Skin epidermis (tissue), 12 donors: ENCODE results near the gene GZMB.
"Not testable (repeated sequence)": the region's sequence is repeated elsewhere in the genome, so short reads cannot be mapped to it uniquely, and the experiment has no call there.

Experiments
- H3K27ac ChIP-seq, 21 experiments: fragments of 200-600 bp; sonication (generic) in 11 of 21; one replicate each; pipeline ENCODE4 v1.5.0; 2020; ENCODE audit warnings: mild to moderate bottlenecking in 3 of 21, inconsistent platforms in 2 of 21, moderate library complexity in 2 of 21
- H3K4me3 ChIP-seq, 7 experiments: fragments of 200-600 bp; sonication (generic) in 2 of 7; one replicate each; pipeline ENCODE4 v1.5.0; 2020; ENCODE audit warnings: inconsistent platforms in 2 of 7, mild to moderate bottlenecking in 2 of 7, moderate library complexity in 1 of 7

Gene GZMB, protein sequence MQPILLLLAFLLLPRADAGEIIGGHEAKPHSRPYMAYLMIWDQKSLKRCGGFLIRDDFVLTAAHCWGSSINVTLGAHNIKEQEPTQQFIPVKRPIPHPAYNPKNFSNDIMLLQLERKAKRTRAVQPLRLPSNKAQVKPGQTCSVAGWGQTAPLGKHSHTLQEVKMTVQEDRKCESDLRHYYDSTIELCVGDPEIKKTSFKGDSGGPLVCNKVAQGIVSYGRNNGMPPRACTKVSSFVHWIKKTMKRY

DNA sequence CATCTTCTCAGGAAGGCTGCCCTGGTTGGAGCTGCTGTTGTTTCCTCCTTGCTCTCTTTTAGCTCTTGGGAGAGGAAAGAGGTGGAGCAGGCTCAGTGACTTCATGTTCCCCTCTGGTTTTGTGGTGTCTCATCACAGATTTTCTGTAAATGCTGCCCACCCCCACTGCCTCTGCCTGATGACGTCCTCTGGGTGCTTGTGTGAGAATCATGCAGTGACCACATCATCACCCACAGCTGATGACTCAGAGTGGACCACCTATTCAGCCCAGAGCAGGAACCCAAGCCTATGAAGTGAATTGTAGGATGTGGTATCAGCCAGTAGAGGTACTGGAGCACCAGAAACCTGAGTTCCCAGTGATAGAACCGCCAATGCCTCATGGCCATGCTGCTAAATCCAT, at the start of gene GZMB:
Gene GZMB, minus strand, starts transcription at position 33 of the 400 bp plus-strand sequence. Its CDS starts 30 bp downstream, at position 3.
- H3K27ac ChIP-seq, result peak within 1 kb of the TSS in 5 of 21 experiments; percentile 29 to 75 (median 44)
- peak within 1 kb of the TSS in 1 of 7 experiments; percentile 3 for H3K4me3 ChIP-seq

DNA sequence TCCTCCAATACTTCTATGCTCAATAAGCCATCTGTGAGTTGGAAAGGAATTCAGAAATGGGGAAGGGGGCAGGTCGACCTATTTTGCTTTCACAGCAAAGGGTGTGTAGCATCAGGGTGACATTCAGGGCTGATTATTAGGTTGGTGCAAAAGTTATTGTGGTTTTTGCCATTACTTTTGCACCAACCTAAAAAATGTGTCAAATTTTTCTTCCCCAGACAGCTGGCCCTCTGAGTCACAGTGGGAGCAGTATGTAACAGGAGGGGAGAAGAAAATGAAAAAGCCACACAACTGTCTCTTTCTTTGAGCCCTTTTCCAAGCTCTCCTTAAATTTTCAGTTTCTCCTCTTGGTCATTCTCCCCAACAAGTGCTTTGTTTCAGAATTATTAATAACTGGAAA, 47.1 kb upstream of the GZMB start:
- Histone ChIP-seq H3K4me3 (no peak overlapping the region), H3K27ac (no peak overlapping the region)

DNA sequence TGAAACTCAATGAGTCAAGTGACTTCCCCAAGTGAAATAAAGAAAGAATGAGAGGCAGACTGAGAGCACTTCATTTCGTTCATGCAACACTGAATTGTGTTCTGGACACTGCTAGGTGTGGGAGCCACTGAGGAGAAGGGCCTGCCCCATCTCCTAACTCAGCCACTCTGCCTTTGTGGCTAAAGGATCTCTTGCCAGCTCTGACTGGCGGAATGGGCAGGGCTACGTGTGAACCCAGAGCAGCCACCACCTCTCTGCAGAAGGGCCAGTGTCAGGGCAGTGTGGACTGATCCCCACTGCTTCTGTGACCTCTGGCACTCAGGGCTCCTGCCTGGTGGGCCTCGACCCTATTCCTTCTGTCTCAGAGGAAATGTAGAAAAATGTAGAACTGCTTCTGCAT, 46.5 kb upstream of the GZMB start:
- H3K27ac ChIP-seq, result no peak overlapping the region

DNA sequence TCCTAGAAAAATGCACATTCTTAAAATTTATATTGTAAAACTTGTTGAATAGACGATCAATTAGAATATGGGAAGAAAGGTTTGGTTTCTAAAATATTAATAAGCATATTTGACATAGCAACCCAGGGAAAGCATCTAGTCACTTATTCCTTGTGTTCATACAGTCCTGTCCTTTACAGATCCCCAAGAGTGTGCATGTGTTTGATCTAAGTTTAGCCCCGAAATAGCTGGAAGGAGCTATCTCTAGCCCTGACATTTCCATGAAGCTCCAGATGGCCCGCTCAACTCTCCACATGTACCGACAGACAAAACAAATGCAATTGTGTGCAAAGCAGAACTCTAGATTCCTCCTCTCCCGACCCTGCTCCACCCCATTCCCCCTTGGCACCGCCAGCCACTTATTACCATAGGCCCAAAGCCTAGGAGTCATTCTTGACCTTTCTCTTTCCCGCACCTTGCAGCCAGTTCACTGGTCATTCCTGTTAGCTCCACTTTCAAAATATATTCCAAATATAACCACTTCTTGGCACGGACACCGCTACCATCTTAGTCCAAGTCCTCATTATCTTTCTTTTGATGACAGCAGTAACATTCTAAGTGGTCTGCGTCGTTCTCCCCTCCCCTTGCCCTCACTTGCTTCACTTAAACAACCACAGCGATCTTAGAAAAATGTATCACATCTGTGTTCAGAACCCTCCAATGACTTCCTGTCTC, 45.4 kb upstream of the GZMB start:
- no peak overlapping the region for H3K4me3 ChIP-seq
- peak overlapping the region in 1 of 21 experiments; percentile 33 for H3K27ac ChIP-seq

More for the DNA sequence above, 46.5 kb upstream of the GZMB start:
- no peak overlapping the region for H3K4me3 ChIP-seq

DNA sequence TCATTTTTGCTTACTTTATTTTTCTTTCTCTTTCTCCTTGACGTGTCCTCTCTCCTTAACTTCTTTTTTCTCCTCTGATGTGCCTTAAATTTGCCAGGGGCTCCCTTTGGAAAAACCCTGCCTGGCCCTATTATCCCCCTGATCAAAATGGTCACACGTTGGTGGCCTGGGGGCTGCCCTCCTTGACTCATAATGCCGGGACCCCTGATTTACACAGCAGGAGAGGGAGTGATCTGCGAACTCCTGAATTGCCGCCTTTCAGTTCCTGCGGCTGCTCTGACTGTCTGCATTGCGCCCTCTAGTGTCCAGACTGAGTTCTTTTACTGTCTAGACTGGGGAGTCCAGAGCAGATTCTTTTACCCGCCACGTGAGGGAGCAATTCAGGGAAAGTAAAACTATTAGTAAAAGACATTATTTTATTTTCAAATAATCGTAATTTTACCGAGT, 44.8 kb upstream of the GZMB start:
- peak overlapping the region in 8 of 21 experiments; percentile 9 to 77 (median 50) for H3K27ac ChIP-seq
- H3K4me3 ChIP-seq, result peak overlapping the region in 2 of 7 experiments; percentile 14 to 19

DNA sequence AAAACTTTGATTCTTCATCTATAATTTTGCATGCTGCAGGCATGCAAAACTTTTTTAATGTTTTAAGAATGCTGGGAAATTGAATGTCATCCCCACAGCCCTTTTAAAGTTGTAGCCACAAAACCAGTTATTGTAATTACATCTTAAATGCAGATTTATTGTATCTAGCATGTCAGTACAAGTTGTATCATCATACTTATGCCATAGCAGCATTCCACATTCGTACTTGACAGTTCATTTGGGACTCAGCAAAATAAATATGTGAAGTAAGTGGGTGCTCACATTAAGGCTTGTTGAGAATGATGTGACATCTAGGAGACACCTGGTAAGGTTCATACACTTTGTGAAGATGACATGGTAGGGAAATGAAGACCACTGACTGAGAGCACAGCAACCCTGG, 44.0 kb upstream of the GZMB start:
- H3K27ac ChIP-seq, result peak overlapping the region in 6 of 21 experiments; percentile 9 to 77 (median 57)
- H3K4me3 ChIP-seq, result no peak overlapping the region

DNA sequence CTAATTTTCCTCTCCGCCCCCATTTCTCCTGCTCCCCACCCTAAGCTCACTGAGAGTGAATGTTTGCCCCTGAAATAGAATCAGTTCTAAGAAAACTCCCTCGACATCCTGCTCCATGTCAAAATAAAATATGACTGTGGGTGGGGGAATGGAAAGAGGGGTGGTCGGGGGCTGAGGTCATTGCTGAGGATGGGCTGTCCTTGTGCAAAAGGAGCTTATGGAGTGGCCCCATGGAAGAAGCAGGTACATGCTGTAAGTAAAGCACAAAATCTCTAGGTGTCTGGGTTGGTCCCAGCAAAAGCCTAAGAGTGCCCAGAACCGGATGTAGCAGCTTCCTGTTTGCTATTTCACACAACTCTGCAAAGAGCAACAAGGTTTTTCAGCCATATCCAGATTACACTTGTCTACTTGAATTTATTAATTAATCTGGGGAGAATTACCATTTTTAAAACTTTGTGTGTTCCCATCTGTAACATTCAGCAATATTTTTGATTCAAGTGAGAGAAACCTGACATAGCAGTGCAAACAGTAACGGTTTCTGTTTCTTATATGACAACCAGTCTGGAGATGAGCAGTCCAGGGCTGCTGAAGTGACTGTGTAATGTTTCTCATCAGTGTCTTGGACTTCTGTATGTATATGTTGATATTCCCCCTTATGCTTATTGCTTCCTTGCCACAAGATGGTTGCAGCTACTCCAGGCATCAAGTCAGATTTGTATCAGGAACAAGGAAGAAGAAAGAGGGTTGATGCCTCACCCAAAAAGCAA, 40.4 kb upstream of the GZMB start:
- Histone ChIP-seq H3K4me3 (peak overlapping the region in 1 of 7 experiments; percentile 5), H3K27ac (peak overlapping the region in 12 of 21 experiments; percentile 20 to 89 (median 72))

DNA sequence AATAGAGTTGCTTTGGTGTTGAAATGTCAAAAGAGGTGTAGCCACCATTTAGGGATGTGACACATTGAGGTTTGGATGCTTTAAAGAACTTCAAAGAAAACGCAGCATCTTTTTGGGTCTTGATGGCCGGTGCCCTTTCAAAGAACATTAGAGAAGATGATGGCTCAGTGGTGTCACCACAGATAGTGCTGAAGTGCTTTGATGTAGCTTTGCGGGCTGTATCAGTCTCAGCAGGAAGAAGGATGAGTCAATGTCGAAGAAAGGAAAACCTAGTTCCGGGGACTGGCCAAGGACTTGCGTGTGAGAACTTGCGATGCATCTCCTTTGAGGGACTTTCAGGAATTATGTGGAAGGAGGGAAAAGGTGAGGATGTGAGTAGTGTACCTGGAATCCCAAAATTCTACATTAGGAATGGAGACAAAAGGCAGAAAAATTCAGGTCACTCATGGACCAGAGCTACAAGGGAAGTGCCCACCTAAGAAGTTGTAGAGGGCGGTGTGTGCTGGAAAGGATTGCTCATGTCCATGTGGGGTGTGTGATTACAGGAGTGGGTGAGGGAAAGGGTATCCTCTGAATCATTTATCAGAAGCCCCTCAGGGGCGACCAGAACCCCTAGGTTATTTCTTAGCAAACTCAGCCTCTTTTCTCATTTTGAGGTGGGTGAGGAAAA, 39.7 kb upstream of the GZMB start:
- Histone ChIP-seq H3K27ac (peak overlapping the region in 13 of 21 experiments; percentile 20 to 89 (median 71)), H3K4me3 (peak overlapping the region in 1 of 7 experiments; percentile 5)

DNA sequence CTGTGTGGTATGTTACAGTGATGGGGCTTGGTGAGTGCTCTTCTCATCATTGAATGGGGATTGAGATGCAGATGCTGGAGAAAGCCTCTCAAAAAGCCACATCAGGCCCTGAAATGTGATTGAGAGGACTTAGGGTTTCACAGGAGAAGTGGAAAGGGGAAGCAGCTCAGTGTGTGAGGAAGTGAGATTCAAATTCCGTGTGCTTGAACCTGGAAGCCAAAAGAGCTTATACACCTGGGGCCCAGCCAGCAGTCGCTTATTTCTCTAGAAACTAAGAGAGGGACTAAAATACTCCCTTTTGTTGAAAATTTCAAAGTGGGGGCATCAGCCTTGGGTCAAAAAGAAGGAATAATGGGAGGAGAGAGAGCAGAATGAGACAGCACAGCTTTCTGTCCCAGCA, 39.1 kb upstream of the GZMB start:
- H3K4me3 ChIP-seq, result no peak overlapping the region
- peak overlapping the region in 11 of 21 experiments; percentile 20 to 89 (median 70) for H3K27ac ChIP-seq

DNA sequence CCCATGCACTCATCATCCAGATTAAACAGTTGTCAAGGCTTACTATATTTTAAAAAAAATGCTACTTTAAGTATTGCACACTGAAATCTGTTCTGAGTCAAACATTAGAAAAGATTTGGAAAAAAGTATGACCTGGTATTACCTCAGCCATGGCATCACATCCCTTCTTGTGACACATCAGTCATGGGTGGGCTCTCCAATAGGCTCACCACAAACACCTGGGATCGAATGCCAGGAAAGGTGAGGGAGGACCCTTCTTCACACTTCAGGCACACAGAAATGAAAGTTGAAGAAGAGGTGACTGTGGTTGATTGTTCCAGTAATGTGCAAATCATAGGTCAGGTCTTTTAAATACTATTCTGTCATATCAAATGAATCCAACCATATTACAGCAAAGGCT, 36.6 kb upstream of the GZMB start:
- H3K27ac ChIP-seq, result no peak overlapping the region
- no peak overlapping the region for H3K4me3 ChIP-seq

DNA sequence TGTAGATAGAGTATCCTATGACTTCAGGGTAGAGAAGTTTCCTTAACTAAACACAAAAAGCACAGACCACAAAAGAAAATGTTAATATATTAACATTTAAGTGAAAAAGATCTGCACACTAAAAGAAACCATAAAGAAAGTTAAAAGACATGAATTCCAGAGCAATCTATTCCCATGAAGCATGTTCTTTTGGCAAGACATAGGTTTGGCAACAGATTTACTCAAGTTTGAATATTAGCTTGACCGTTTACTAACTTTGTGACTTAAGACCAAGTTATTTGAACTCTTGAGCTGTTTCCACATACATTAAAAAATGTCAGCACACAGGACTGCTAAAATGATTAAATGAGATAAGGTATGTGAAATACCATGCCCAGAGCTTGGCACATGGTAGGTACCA, 35.7 kb upstream of the GZMB start:
- H3K4me3 ChIP-seq, result no peak overlapping the region

DNA sequence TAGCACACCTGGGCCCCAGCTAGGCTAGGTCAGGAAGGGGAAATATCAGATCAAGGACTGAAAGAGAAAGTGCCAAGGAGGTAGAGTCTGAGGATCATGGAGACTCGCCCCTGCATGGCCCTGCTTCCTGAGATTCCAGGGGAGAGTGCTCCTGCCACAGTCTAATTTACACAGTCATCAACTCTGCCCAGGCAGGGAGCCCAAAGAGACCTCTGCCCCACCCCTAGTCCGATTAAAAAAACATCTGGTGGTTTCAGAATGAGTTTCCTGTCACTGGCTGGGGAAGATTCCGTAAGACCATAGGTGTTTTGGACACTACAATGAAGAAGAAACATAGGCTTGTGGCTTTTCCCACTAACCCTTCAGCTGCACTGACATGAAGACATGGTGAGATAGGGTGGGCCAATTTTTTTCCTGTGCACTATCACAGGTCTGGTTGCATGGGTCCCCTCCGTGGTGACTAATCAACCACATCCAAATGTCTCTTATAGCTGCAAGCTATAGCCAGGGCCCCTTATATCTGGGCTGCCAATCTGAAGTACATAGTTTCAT, 31.5 kb upstream of the GZMB start:
- Histone ChIP-seq H3K27ac (peak overlapping the region in 2 of 21 experiments; percentile 44), H3K4me3 (no peak overlapping the region)

More for the DNA sequence above, 35.7 kb upstream of the GZMB start:
- no peak overlapping the region for H3K27ac ChIP-seq

DNA sequence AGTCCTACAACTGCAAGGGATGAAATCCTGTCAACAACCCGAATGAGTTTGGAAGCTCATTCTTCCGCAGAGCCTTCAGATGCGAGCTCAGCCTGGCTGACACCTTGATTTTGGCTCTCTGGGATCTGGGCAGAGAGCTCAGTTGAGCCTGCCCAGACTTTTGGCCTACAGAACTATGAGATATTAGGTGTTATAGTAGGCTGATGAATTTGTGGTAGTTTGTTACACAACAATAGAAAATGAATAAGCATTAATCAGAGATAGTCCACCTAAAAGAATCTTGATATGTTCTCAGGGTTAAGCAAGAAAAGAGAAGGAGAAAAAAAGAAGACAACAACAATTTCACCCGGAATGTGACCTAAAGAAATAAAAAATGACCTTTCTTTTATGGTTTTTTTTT, 30.4 kb upstream of the GZMB start:
- Histone ChIP-seq H3K27ac (no peak overlapping the region), H3K4me3 (no peak overlapping the region)

DNA sequence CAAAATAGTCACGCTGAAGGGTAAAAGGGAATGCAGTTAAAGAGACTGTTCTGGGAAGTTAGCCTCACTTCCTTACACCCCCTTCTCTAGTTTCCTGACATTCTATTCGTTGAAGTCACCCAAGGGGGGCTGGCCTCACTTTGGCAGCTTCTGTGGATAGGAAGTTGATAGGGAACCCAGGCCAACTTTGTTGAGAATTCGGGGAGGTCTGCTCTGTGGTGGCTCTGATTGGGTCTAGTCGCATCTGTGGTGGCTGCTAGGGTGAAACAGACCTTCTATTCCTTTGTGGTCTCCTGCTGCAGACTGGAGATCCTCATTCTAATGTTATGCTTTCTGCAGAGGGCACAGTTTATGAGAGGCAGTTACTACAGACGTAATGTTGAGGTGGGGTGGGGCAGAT, 28.8 kb upstream of the GZMB start:
- Histone ChIP-seq H3K27ac (peak overlapping the region in 2 of 21 experiments; percentile 14 to 44), H3K4me3 (no peak overlapping the region)

DNA sequence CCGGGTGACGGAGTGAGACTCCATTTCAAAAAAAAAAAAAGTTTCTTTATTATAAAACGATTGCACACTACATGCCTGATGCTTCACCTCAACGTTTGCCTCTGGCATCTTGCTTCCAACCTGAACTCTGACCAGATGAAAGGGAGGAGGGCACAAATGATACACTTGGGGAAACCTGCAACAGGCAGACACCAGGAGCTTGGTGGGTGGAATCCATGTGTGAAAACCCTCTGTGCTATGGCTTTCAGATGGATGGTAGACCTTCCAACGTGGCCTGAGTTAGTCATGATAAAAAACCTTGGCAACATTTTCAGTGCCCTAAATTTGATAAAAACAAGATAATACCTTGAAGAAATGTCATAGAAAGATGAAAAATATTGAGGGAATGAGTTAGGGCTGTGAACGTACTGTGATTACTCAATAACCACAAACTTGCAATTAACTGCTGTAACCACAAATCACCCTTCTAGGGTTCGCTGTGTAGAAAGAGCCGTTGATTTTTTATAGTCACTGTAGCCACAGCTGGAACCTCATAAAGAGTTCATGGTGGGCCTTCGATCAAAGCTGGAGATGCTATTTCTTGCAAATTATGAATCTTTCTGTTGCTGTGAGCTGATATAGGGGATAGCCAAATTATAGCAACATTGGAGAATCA, 26.1 kb upstream of the GZMB start:
- Histone ChIP-seq H3K27ac (no peak overlapping the region), H3K4me3 (no peak overlapping the region)

DNA sequence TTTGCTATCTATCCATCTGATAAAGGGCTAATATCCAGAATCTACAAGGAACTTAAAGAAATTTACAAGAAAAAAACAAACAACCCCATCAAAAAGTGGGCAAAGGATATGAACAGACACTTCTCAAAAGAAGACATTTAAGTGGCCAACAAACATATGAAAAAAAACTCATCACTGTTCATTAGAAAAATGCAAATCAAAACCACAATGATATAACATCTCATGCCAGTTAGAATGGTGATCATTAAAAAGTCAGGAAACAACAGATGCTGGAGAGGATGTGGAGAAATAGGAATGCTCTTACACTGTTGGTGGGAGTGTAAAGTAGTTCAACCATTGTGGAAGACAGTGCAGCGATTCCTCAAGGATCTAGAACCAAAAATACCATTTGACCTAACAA, 14.4 kb upstream of the GZMB start:
- not testable (repeated sequence) for H3K27ac ChIP-seq

DNA sequence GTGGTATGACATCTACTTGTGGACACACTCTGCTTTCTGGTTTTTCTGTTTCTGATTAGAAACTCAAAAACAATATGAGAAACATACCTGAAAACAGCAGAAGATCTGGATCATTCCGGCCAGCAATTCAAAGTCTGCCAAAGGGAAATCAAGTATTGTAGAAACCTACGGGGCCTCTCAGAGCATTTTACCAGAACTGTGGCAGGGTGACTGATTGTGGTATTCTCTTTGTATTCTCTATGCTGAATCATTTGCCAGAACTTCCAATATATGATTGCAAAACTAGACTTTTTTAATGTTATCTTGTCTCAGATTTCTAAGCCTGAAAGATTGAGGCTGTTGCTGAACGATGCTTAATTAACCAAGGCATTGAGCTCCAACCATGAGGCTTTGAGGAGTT, 5.9 kb upstream of the GZMB start:
- Histone ChIP-seq H3K27ac (no peak overlapping the region), H3K4me3 (no peak overlapping the region)

More for the DNA sequence above, 14.4 kb upstream of the GZMB start:
- not testable (repeated sequence) for H3K4me3 ChIP-seq

DNA sequence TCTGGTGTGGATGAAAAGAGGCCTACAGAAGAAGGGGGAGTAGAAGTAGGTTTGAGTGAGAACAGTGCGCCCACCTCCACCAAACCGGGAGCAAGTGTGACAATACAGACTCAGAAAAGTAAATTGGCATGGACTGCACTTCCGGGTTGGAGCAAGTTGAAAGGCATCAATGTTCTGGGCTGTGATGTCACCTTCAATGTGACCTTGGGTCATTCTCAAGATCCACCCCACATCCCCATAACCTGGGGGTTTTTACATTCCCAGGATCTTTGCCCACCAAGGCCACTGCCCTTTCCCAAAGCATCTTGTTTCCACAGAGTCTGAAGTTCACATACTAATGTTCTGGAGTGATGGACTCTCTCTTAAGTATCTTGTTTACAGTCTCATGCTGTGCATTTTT, 5.3 kb upstream of the GZMB start:
- no peak overlapping the region for H3K27ac ChIP-seq
- H3K4me3 ChIP-seq, result no peak overlapping the region

DNA sequence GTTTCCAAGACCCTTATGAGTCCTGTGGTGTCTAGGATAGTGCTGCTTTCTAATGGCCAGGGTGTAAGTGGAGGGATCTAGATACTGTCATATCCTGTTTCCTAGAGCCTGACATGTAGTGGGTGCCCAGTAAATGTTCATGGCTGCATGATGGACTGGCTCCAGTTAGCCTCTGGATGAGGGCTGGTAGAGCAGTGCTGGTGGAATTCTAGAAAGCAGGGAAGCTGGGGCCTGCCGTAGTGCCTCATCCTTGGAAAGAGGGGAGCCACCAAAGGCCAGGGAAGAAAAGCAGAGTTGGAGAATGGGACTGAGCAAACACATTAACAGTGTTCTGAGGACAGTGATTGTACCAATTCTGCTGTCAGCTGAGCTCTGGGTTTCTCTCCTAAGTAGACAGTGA, 637 bp downstream of the GZMB start:
- Histone ChIP-seq H3K4me3 (no peak overlapping the region), H3K27ac (peak overlapping the region in 4 of 21 experiments; percentile 29 to 75 (median 45))
